ENCODE results near the gene SLC17A3.

DNA sequence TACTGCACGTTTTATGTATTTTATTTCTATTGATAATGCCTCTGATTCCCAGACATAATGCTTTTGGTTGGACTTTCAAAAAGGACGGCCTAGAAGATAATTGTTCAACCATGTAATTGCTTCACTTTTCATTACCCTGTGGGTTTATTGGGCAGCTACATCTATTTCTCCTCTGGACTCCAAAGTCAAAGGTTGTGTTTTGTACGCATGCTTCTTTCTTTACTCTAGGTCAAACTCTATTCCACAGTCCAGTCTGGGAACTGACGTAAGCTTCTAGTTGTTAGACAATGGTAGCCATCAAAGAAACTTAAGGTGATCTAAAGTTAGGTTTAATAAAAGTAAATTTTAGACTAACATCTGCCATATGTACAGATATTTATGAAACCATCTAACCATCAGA, 6.6 kb upstream of the SLC17A3 start:
- TF ChIP-seq POLR2A (IDR thresholded peaks at IDR 0.05; ENCODE audit: extremely low read depth, insufficient read length) (no peak), MYC (IDR thresholded peaks at IDR 0.05; ENCODE audit: low read depth, low read length) (no peak)
- TF ChIP-seq, protein P1, sequence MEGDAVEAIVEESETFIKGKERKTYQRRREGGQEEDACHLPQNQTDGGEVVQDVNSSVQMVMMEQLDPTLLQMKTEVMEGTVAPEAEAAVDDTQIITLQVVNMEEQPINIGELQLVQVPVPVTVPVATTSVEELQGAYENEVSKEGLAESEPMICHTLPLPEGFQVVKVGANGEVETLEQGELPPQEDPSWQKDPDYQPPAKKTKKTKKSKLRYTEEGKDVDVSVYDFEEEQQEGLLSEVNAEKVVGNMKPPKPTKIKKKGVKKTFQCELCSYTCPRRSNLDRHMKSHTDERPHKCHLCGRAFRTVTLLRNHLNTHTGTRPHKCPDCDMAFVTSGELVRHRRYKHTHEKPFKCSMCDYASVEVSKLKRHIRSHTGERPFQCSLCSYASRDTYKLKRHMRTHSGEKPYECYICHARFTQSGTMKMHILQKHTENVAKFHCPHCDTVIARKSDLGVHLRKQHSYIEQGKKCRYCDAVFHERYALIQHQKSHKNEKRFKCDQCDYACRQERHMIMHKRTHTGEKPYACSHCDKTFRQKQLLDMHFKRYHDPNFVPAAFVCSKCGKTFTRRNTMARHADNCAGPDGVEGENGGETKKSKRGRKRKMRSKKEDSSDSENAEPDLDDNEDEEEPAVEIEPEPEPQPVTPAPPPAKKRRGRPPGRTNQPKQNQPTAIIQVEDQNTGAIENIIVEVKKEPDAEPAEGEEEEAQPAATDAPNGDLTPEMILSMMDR (IDR thresholded peaks at IDR 0.05; ENCODE audit: low read depth, low read length) = no peak
